ENCODE results near the gene YBX1.

Gene YBX1

DNA sequence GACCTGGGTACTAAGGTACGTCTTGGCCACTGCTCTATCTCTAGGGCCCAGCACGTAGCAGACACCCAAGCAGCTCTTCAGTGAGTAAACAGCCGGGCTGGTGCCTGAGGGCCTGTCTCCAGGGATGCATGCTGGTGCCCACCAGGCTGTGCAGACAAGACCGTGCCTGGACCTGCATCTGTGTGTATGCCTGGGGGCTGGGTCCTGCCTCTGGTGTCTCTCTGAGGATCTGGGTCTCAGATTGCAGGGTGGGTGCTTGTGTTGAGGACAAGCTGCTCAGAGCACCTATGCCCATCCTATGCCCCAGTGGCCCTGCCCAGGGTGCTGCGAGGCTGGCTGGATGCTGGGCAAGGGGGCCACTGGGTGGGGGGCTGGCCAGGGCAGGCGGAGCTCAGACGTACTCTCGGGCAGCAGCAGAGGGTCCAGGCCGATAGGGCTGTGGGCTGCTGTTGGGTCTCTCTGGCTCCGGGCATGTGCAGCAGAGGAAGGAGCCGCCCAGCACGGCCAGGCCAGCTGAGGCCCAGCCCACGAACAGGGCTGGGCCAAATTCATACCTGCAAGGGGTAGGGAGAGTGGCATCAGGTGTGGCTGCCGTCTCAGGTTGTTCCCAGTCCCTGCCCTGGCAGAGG is 53.4 kb downstream of the YBX1 start:
- FAIRE-seq = no peak

DNA sequence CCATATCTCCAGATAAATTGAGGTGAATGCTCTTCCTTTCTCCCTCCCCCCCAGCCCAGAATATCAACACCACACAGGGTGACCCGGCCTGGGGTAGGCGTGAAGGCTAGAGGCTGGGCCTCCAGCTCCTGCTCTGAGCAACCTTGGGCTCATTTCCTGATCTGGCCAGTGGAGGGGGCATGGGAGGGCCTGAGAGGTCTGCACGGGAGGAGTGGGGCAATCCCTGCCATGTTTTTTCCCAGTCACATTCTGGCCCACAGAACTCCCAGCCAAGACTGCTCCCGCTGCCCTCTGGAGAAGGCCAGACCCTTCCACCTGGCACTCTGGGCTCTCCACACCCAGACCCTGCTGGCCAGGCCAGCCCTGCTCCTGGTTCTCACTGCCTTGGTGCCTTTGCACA is 53.9 kb downstream of the YBX1 start:
- no peak for FAIRE-seq

DNA sequence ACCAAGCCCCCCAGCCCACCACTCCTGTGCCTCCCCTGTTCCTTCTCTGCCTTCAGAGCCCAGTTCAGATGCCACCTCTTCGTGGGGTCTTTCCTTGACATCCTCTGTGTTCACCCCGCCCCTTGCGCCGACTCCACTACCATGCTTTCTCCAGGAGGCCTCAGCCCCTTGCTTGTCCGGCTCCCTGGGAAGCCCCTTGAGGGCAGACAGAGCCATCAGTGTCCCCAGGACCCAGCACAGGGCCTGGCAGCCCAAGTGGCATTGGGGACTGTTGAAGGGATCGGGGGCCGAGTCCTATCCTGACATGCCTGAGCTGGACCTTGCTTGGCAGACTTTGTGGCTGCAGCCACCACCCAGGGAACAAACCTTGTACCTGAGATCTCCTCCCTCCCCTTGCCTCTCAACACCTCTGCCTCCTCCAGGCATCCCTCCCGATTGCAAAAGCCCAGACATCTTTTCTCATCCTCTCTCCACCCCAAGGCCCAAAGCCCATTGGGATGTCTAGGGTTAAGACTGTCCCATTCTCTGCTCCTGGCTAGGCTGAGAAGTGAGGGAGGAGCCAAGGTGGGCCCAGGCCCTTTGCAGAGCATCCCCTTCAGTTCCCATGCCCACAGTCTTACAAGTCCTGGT is 54.5 kb downstream of the YBX1 start:
- no peak for FAIRE-seq

GRCh38 chr1:42737257-42737656 is 55.0 kb downstream of the YBX1 start:
- no peak for FAIRE-seq

DNA sequence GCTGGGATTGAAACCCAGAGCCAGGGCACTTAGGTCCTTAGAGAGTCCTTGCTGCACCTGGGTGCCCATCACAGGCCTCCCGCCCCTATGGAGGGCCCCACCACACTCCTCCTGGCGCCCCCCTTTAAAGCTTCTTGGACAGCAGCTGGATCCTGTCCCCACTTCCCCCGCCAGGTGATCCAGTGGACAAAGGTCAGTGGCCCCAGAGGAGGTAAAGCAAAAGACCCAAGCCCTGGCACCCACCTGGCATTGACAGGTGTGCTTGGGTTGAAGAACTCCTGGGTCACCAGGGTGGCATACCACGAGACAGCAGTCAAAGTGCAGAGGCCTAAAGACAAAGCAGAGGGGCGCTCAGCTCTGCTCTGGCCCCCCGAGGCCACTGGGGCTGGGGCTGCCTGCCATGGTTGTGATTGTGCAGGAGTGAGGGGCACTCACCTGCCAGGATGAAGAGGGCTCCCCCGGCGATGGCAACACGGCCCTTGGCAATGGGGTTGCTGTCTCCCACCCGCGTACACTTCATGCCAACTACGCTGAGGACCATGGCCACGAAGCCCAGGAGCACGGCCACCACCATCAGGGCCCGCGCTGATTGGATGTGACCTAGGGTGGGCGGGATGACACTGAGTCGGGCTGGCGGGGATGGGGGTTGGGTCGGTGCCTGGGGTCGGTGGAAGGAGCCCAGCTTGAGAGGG is 55.9 kb downstream of the YBX1 start:
- no peak for FAIRE-seq

GRCh38 chr1:42738678-42739226 is 56.5 kb downstream of the YBX1 start:
- no peak for FAIRE-seq

DNA sequence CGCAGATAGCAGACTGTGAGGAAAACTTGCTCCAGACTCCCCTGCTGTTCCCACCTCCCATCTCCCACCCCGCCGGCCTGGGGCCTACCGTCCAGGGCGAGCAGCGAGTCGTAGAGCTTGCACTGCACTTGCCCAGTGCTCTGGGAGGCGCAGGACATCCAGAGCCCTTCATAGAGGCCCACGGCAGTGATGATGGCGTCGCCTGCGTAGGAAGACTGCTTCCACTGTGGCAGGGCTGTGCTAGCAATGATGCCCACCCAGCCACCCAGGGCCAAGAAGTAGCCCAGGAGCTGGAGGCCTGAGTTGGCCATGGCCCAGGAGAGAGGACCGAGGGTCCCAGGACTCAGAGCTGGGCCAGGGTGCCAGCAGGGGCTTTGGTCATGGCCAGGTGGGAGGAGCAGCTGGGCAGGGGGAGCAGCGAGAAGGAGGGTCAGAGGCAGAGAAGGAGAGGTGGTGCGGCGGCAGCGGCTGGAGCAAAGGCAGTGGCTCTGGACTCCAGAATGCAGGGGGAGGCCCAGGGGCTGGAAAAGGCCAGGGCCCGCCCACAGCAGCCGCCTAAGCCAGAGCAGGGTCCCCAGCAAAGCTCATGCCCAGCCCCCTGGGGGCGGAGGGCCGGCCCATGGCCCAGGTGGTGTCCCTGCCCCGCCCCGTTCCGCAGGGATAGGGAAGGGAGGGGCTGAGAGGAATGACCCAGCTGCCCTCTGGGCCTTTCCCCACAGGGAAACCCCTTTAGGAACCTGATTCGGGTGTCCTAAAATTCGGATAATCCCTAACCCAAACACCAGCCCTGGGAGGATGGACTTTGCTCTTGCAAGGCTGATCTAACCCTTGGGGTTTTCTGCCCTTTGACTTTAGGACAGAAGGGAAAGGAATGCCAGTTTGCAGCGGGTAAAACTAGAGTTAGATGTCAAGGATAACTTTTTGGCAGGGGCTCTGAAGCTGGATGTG is 57.8 kb downstream of the YBX1 start, which contains the start of gene CLDN19:
Gene CLDN19, minus strand, starts transcription at position 484 of the 948 bp plus-strand sequence. Its CDS starts 173 bp downstream, at position 311.
- no peak for FAIRE-seq

- no peak for FAIRE-seq
Measured at GRCh38 chr1:42740851-42741580, 58.8 kb downstream of the YBX1 start.

DNA sequence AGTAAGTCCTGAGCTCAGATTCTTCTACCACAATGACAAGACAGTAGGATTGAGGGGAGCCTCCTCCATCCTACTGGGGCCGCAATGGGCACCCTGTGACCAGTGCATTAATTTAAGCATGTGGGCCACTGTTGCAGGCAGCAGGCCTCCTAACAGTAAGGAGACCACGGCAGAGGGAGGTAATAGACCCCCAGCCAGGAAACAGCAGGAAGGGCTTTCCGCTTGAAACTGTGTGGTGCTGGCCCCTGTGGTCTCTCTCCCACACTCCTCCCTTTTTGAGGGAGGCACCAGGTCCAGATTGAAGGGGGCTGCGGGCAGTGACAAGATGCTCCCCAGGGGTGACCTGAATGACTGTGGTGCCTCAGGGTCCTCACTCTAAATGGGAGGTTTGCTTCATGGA is 59.5 kb downstream of the YBX1 start:
- FAIRE-seq = no peak

- FAIRE-seq = no peak
Measured at GRCh38 chr1:42742141-42742540, 59.9 kb downstream of the YBX1 start.

DNA sequence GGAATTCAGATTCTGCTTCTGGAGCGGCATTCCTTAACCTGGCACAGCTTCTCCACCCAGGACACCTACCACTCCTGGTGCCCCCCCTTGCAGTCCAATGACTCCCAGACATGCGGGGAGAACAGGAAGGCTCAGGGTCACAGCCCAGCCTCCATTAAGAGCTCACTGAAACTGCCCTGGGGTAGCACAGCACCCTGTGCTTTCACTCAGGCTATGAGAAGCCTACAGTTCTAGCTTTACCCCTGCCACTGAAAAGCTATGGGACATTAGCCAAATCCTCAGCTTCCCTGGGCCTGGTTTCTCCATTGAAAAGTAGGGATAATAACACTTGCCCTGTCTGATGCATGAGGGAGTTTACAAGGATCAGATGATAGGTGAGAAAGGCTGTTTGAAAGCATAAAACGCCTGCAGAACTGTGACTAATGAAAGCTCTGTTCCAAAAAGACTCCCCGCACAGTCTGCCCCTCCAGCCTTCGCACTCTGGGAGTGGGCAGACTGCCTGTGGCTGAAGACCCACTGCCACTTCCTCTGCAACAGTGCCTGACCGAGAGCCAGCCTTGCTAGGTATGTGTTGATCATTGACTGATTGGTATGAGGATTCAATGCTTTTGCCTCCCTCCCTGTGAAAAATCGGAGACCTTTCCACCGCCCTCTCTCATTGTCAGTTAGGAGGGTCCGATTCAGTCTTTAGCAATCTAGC is 60.5 kb downstream of the YBX1 start:
- FAIRE-seq = no peak

GRCh38 chr1:42743317-42744147 is 61.3 kb downstream of the YBX1 start:
- FAIRE-seq = no peak

- FAIRE-seq = no peak
Measured at GRCh38 chr1:42744148-42744413, 61.9 kb downstream of the YBX1 start.

DNA sequence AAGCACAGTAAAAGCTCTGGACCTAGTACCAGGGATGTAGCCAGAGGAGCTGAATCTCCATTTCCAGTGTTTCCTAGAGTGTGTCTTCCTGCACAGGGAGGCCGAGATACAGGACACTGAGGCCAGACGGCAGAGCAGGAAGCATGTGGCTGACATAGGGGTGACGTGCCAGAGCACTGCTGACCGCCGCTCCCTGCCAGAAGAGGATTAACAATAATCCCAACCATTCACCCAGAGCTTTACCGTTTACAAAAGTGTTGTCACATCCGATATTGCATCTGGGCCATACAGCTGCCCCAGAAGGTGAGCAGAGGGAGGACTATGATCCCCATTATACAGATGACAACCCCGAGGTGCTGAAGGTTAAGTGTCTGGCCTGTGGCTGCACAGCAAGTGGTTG is 63.6 kb downstream of the YBX1 start:
- no peak for FAIRE-seq

DNA sequence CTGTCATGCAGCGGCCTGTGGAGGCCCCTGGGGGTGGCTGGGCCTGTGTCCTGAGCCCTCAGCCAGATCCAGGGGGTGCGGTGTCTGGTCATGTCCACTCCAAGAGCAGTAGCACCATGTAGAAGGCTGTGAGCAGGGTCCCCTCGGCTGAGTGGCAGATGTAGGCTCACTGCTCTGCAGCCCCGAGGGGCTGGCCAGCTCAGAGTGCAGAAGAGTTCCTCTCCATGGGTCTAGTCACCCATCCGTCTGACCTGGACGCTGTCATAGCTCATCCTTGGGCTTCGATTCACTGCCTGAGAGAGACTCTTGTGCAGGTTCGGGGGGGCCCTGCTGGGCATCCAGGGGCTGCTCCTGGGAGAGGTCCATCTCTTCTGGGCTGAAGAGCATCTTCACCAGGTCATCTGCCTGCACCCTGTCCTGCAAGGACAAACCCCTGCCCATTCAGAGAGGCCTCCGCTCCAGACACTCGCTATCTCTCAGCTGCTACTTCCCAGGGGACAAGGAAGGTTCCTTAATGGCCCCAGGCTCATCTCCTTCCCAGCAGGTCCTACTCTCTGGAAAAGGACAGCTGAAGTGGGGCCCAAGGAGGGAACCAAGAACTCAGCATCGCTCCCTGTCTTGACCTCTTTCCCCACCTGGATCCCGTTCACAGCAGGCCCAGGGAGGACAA is 64.4 kb downstream of the YBX1 start:
- no peak for FAIRE-seq

GRCh38 chr1:42747125-42747524 is 64.9 kb downstream of the YBX1 start:
- FAIRE-seq = no peak

DNA sequence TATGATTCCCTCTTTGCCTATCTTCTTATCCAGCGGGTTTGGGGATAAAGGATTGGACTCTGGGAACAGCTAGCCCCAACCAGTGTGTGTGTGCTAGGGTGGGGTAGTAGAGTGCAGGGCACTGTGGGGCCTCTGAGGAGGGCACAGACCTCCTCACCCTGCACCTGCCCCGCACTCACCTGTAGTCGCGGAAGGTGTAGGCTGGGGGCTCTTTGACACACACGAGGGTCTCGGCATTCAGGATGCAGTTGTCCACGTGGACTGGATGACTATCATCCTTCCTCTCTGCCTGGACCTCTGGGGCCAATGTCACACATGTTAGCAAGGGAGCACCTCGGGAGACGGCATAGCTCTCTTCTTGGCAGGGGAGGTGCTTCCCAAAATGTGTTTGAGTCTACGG is 65.8 kb downstream of the YBX1 start:
- FAIRE-seq = no peak

GRCh38 chr1:42748461-42749410 is 66.5 kb downstream of the YBX1 start:
- FAIRE-seq = no peak

- no peak for FAIRE-seq
Measured at GRCh38 chr1:42750041-42750440, 67.8 kb downstream of the YBX1 start.

Measured in colon (tissue), 2 donors.